ENCODE data around the gene RAPSN. TPM values are rescaled to one million over a fixed set of nuclear protein-coding genes. Genes with fewer than 3 reads are reported as not detected.

Gene RAPSN
- total and polyA plus RNA-seq, 2 donors from 2014 or later, result 0.28 to 0.41 TPM

- intact Hi-C loops (cut with DNase I), result no loop called here
- TF ChIP-seq CTCF (IDR thresholded peaks at IDR 0.05; ENCODE audit: borderline replicate concordance, extremely low read depth, insufficient read depth), result no peak
- Histone ChIP-seq H3K27me3 (ENCODE audit: control insufficient read depth, insufficient read depth, low read length) (no peaks in the 10 kb centered on the region), H3K36me3 (ENCODE audit: control insufficient read depth in 2 of 3, insufficient read depth in 3 of 3, low read length in 3 of 3) (no peaks in the 10 kb centered on the region), H3K27ac (ENCODE audit: low read depth in 2 of 2, low read length in 2 of 2) (no peak overlapping the region), H3K9me3 (ENCODE audit: control insufficient read depth in 2 of 3, insufficient read depth in 1 of 3, low read length in 3 of 3) (no peaks in the 10 kb centered on the region), H3K9ac (ENCODE audit: low read length in 3 of 3) (no peak overlapping the region), H3K4me3 (ENCODE audit: low read length in 3 of 3) (no peak overlapping the region), H3K4me1 (ENCODE audit: control insufficient read depth in 2 of 3, insufficient read depth in 2 of 3, low read depth in 1 of 3, low read length in 3 of 3) (no peaks in the 10 kb centered on the region)
- no peak for DNase-seq
- FAIRE-seq, result no peak
These were observed 12.2 kb downstream of the RAPSN start for GRCh38 chr11:47436726-47437125.

- Histone ChIP-seq H3K9ac (ENCODE audit: low read length in 3 of 3) (no peak overlapping the region), H3K36me3 (ENCODE audit: control insufficient read depth in 2 of 3, insufficient read depth in 3 of 3, low read length in 3 of 3) (no peaks in the 10 kb centered on the region), H3K9me3 (ENCODE audit: control insufficient read depth in 2 of 3, insufficient read depth in 1 of 3, low read length in 3 of 3) (no peaks in the 10 kb centered on the region), H3K4me3 (ENCODE audit: low read length in 3 of 3) (no peak overlapping the region), H3K27ac (ENCODE audit: low read depth in 2 of 2, low read length in 2 of 2) (no peak overlapping the region), H3K4me1 (ENCODE audit: control insufficient read depth in 2 of 3, insufficient read depth in 2 of 3, low read depth in 1 of 3, low read length in 3 of 3) (no peaks in the 10 kb centered on the region), H3K27me3 (ENCODE audit: control insufficient read depth, insufficient read depth, low read length) (no peaks in the 10 kb centered on the region)
- DNase-seq, result no peak
- no peak for FAIRE-seq
- intact Hi-C loops (cut with DNase I), result no loop called here
- no peak for TF ChIP-seq CTCF (IDR thresholded peaks at IDR 0.05; ENCODE audit: borderline replicate concordance, extremely low read depth, insufficient read depth)
These were observed 13.2 kb downstream of the RAPSN start for GRCh38 chr11:47435687-47436086.

- no peak for FAIRE-seq
- Histone ChIP-seq H3K4me3 (ENCODE audit: low read length in 3 of 3) (no peak overlapping the region), H3K27me3 (ENCODE audit: control insufficient read depth, insufficient read depth, low read length) (no peaks in the 10 kb centered on the region), H3K27ac (ENCODE audit: low read depth in 2 of 2, low read length in 2 of 2) (no peak overlapping the region), H3K9me3 (ENCODE audit: control insufficient read depth in 2 of 3, insufficient read depth in 1 of 3, low read length in 3 of 3) (no peaks in the 10 kb centered on the region), H3K4me1 (ENCODE audit: control insufficient read depth in 2 of 3, insufficient read depth in 2 of 3, low read depth in 1 of 3, low read length in 3 of 3) (no peaks in the 10 kb centered on the region), H3K9ac (ENCODE audit: low read length in 3 of 3) (no peak overlapping the region), H3K36me3 (ENCODE audit: control insufficient read depth in 2 of 3, insufficient read depth in 3 of 3, low read length in 3 of 3) (no peaks in the 10 kb centered on the region)
- DNase-seq, result no peak
- intact Hi-C loops (cut with DNase I), result no loop called here
- no peak for TF ChIP-seq CTCF (IDR thresholded peaks at IDR 0.05; ENCODE audit: borderline replicate concordance, extremely low read depth, insufficient read depth)
These were observed 14.7 kb downstream of the RAPSN start for GRCh38 chr11:47434011-47434786.

All from kidney (tissue), 14 donors.